Caco-2 (cell line): Measurements from ENCODE around the gene EML5. TPM values are rescaled to one million over a fixed set of nuclear protein-coding genes. Genes with fewer than 3 reads are reported as not detected.
A peak's percentile ranks its signal among the peaks of the same experiment; 100 is the strongest.

Source experiments
- BruUV-seq: library from RNA; stranded (reverse); fragments of 400-500 nt; replicated peaks from 2 replicates; lab custom pipeline; 2021; lab: Mats Ljungman, UMichigan
- CTCF ChIA-PET: fragments of 300-600 bp; sonication (Branson Sonifier 250); formaldehyde crosslinking; loops from one replicate; lab custom pipeline; 2022; ENCODE audit warnings: antibody characterized with exemption; lab: Charles Lee
- POLR2A ChIA-PET: fragments of 300-600 bp; sonication (Branson Sonifier 250); formaldehyde crosslinking; loops from one replicate; lab custom pipeline; 2022; ENCODE audit warnings: antibody characterized with exemption; lab: Charles Lee
- DNase-seq, 2 experiments: peaks; one replicate each; pipeline versions ENCODE4 v3.0.0 to v3.0.0-alpha.2; 2020 to 2022
- H3K27me3 ChIP-seq: replicated peaks from 2 replicates; pipeline ENCODE4 v1.6.0; 2011; ENCODE audit warnings: low read length; ENCODE audit not compliant: control insufficient read depth, insufficient read depth
- H3K36me3 ChIP-seq: 2 replicates; pipeline ENCODE4 v1.5.1; 2011; ENCODE audit warnings: low read length; ENCODE audit not compliant: control insufficient read depth, insufficient read depth
- H3K4me1 ChIP-seq: fragments of 250-450 bp; sonication (Bioruptor Pico); 2 replicates; pipeline ENCODE4 v1.5.1; 2020; ENCODE audit warnings: mild to moderate bottlenecking
- H3K4me3 ChIP-seq: 2 replicates; pipeline ENCODE4 v1.5.1; 2011; ENCODE audit warnings: low read depth, mild to moderate bottlenecking, control low read depth, low read length
- H3K9me3 ChIP-seq: fragments of 250-450 bp; sonication (Bioruptor Pico); 2 replicates; pipeline ENCODE4 v1.5.1; 2020; ENCODE audit warnings: mild to moderate bottlenecking, moderate library complexity
- H3K27ac Mint-ChIP-seq: one replicate; pipeline ENCODE4 v1.8.0; 2022; ENCODE audit warnings: mixed read lengths; ENCODE audit not compliant: unreplicated experiment
- H3K27me3 Mint-ChIP-seq: one replicate; pipeline ENCODE4 v1.8.0; 2022; ENCODE audit warnings: mixed read lengths; ENCODE audit not compliant: insufficient read depth, unreplicated experiment
- H3K36me3 Mint-ChIP-seq: one replicate; pipeline ENCODE4 v1.8.0; 2022; ENCODE audit warnings: mild to moderate bottlenecking, mixed read lengths; ENCODE audit not compliant: insufficient read depth, unreplicated experiment
- H3K4me1 Mint-ChIP-seq: one replicate; pipeline ENCODE4 v1.8.0; 2022; ENCODE audit warnings: low read depth, mixed read lengths; ENCODE audit not compliant: unreplicated experiment
- H3K4me3 Mint-ChIP-seq: one replicate; pipeline ENCODE4 v1.8.0; 2022; ENCODE audit warnings: mild to moderate bottlenecking, moderate library complexity, mixed read lengths; ENCODE audit not compliant: unreplicated experiment
- H3K9me3 Mint-ChIP-seq: one replicate; pipeline ENCODE4 v1.8.0; 2022; ENCODE audit warnings: mixed read lengths; ENCODE audit not compliant: unreplicated experiment
- CTCF ChIP-seq, 2 experiments: fragments of 200-600 bp in 1 of 2; IDR thresholded peaks; 1 replicate in 1 of 2; 2 replicates in 1 of 2; pipeline versions ENCODE4 v1.5.1 to v1.8.0; 2011 to 2022; ENCODE audit warnings: antibody characterized with exemption in 1 of 2, control low read depth in 1 of 2, inconsistent platforms in 1 of 2, low read depth in 1 of 2, low read length in 1 of 2, mild to moderate bottlenecking in 1 of 2, moderate library complexity in 1 of 2; ENCODE audit not compliant: insufficient read depth in 1 of 2, severe bottlenecking in 1 of 2, unreplicated experiment in 1 of 2
- intact Hi-C: fragments of 100-400 bp; cut with micrococcal nuclease; formaldehyde crosslinking; loops from one replicate; pipeline ENCODE4 v1.10.0; 2022; ENCODE audit not compliant: unreplicated experiment
- total RNA-seq: library from RNA; stranded (reverse); gene quantifications from 2 replicates; pipeline ENCODE4 v1.2.3, GENCODE V29; 2022

The EML5 gene
- total RNA-seq, 1 experiment from 2014 or later: 0.11 TPM

GRCh38 chr14:88618476-88618875, 174.3 kb downstream of the EML5 start:
- H3K4me3 ChIP-seq: no peak overlapping the region
- no peaks in the 10 kb centered on the region for H3K9me3 ChIP-seq
- Mint-ChIP-seq H3K36me3 (peaks cover 16% of the 10 kb centered on the region), H3K27ac (no peak overlapping the region), H3K4me1 (peaks cover 11% of the 10 kb centered on the region), H3K9me3 (no peaks in the 10 kb centered on the region), H3K4me3 (no peak overlapping the region), H3K27me3 (no peaks in the 10 kb centered on the region)
- ChIA-PET CTCF (no interaction called here), POLR2A (no interaction called here)
- H3K4me1 ChIP-seq: peaks cover 22% of the 10 kb centered on the region
- BruUV-seq: no TSS peak
- no peaks in the 10 kb centered on the region; the same call in 1 of the 2 replicates for H3K36me3 ChIP-seq
- intact Hi-C loops: no loop called here
- DNase-seq: peak in 1 of 2 experiments; percentile 29
- no peaks in the 10 kb centered on the region for H3K27me3 ChIP-seq
- TF ChIP-seq CTCF (IDR thresholded peaks at IDR 0.05; ENCODE audit: insufficient read depth in 1 of 2, low read depth in 1 of 2, low read length in 1 of 2, severe bottlenecking in 1 of 2, unreplicated experiment in 1 of 2): no peak

GRCh38 chr14:88617479-88617878, 175.3 kb downstream of the EML5 start:
- no peaks in the 10 kb centered on the region for H3K27me3 ChIP-seq
- CTCF ChIA-PET: no interaction called here
- H3K4me3 ChIP-seq: no peak overlapping the region
- Mint-ChIP-seq H3K4me1 (peaks cover 11% of the 10 kb centered on the region), H3K27me3 (no peaks in the 10 kb centered on the region), H3K4me3 (no peak overlapping the region), H3K36me3 (peaks cover 17% of the 10 kb centered on the region), H3K9me3 (no peaks in the 10 kb centered on the region), H3K27ac (no peak overlapping the region)
- POLR2A ChIA-PET: no interaction called here
- BruUV-seq: no TSS peak
- intact Hi-C loops: no loop called here
- DNase-seq: no peak
- no peaks in the 10 kb centered on the region for H3K9me3 ChIP-seq
- no peaks in the 10 kb centered on the region; the same call in 1 of the 2 replicates for H3K36me3 ChIP-seq
- peaks cover 27% of the 10 kb centered on the region for H3K4me1 ChIP-seq
- no peak for TF ChIP-seq CTCF (IDR thresholded peaks at IDR 0.05; ENCODE audit: insufficient read depth in 1 of 2, low read depth in 1 of 2, low read length in 1 of 2, severe bottlenecking in 1 of 2, unreplicated experiment in 1 of 2)

- H3K27me3 Mint-ChIP-seq: no peaks in the 10 kb centered on the region
- POLR2A ChIA-PET: no interaction called here
Observed at GRCh38 chr14:88616697-88617096, 176.1 kb downstream of the EML5 start.

More at GRCh38 chr14:88616697-88617096, 176.1 kb downstream of the EML5 start:
- no TSS peak for BruUV-seq
- peaks cover 14% of the 10 kb centered on the region for H3K4me1 Mint-ChIP-seq
- no peaks in the 10 kb centered on the region for H3K9me3 Mint-ChIP-seq
- H3K27ac Mint-ChIP-seq: no peak overlapping the region
- no peak overlapping the region for H3K4me3 ChIP-seq
- peaks cover 22% of the 10 kb centered on the region for H3K36me3 Mint-ChIP-seq
- no peak for DNase-seq
- TF ChIP-seq CTCF (IDR thresholded peaks at IDR 0.05; ENCODE audit: insufficient read depth in 1 of 2, low read depth in 1 of 2, low read length in 1 of 2, severe bottlenecking in 1 of 2, unreplicated experiment in 1 of 2): no peak
- H3K27me3 ChIP-seq: no peaks in the 10 kb centered on the region
- no peaks in the 10 kb centered on the region for H3K9me3 ChIP-seq
- H3K4me3 Mint-ChIP-seq: no peak overlapping the region
- CTCF ChIA-PET: no interaction called here
- intact Hi-C loops: no loop called here
- no peaks in the 10 kb centered on the region; the same call in 1 of the 2 replicates for H3K36me3 ChIP-seq
- H3K4me1 ChIP-seq: peaks cover 27% of the 10 kb centered on the region
